ENCODE results near the gene ZNF638. TPM values are rescaled to one million over a fixed set of nuclear protein-coding genes. Genes with fewer than 3 reads are reported as not detected.

Gene ZNF638
- polyA plus RNA-seq, 1 donor: 137 TPM

- DNase-seq: no peak
- Histone ChIP-seq H3K27ac (ENCODE audit: low read length) (no peak overlapping the region), H3K36me3 (ENCODE audit: control insufficient read depth, insufficient read depth, low read length) (no peaks in the 10 kb centered on the region), H3K4me1 (ENCODE audit: control insufficient read depth, insufficient read depth, low read length) (peaks cover 5% of the 10 kb centered on the region), H3K27me3 (ENCODE audit: control insufficient read depth, insufficient read depth, low read length) (peaks cover 32% of the 10 kb centered on the region), H3K4me3 (ENCODE audit: low read length) (no peak overlapping the region), H3K9me3 (ENCODE audit: control insufficient read depth, low read depth, low read length) (peaks cover 11% of the 10 kb centered on the region)
- WGBS (ENCODE audit: insufficient coverage, low lambda C conversion rate): no CpG with 5 or more reads among the region's 6 CpGs
These were observed 128.5 kb downstream of the ZNF638 start for GRCh38 chr2:71460056-71460455.

- no peaks in the 10 kb centered on the region for H3K36me3 ChIP-seq (ENCODE audit: control insufficient read depth, insufficient read depth, low read length)
- WGBS (ENCODE audit: insufficient coverage, low lambda C conversion rate): no CpG with 5 or more reads among the region's 9 CpGs
- H3K9me3 ChIP-seq (ENCODE audit: control insufficient read depth, low read depth, low read length): peaks cover 11% of the 10 kb centered on the region
- H3K27ac ChIP-seq (ENCODE audit: low read length): no peak overlapping the region
- peaks cover 5% of the 10 kb centered on the region for H3K4me1 ChIP-seq (ENCODE audit: control insufficient read depth, insufficient read depth, low read length)
- no peak for DNase-seq
- H3K27me3 ChIP-seq (ENCODE audit: control insufficient read depth, insufficient read depth, low read length): peaks cover 32% of the 10 kb centered on the region
- no peak overlapping the region for H3K4me3 ChIP-seq (ENCODE audit: low read length)
These were observed 129.2 kb downstream of the ZNF638 start for GRCh38 chr2:71460595-71461303.

GRCh38 chr2:71461304-71461671 lies 129.7 kb downstream of the ZNF638 start:
- H3K9me3 ChIP-seq (ENCODE audit: control insufficient read depth, low read depth, low read length): peaks cover 13% of the 10 kb centered on the region
- H3K4me1 ChIP-seq (ENCODE audit: control insufficient read depth, insufficient read depth, low read length): peaks cover 4% of the 10 kb centered on the region
- H3K27me3 ChIP-seq (ENCODE audit: control insufficient read depth, insufficient read depth, low read length): peaks cover 35% of the 10 kb centered on the region
- H3K36me3 ChIP-seq (ENCODE audit: control insufficient read depth, insufficient read depth, low read length): no peaks in the 10 kb centered on the region
- H3K27ac ChIP-seq (ENCODE audit: low read length): no peak overlapping the region
- no CpG with 5 or more reads among the region's 5 CpGs for WGBS (ENCODE audit: insufficient coverage, low lambda C conversion rate)
- DNase-seq: no peak
- no peak overlapping the region for H3K4me3 ChIP-seq (ENCODE audit: low read length)

GRCh38 chr2:71462056-71462605 lies 130.5 kb downstream of the ZNF638 start:
- no peak overlapping the region for H3K27ac ChIP-seq (ENCODE audit: low read length)
- no CpG with 5 or more reads among the region's 8 CpGs for WGBS (ENCODE audit: insufficient coverage, low lambda C conversion rate)
- peaks cover 15% of the 10 kb centered on the region for H3K9me3 ChIP-seq (ENCODE audit: control insufficient read depth, low read depth, low read length)
- no peaks in the 10 kb centered on the region for H3K4me1 ChIP-seq (ENCODE audit: control insufficient read depth, insufficient read depth, low read length)
- H3K27me3 ChIP-seq (ENCODE audit: control insufficient read depth, insufficient read depth, low read length): peaks cover 43% of the 10 kb centered on the region
- DNase-seq: no peak
- no peak overlapping the region for H3K4me3 ChIP-seq (ENCODE audit: low read length)
- H3K36me3 ChIP-seq (ENCODE audit: control insufficient read depth, insufficient read depth, low read length): no peaks in the 10 kb centered on the region

GRCh38 chr2:71462641-71463341 lies 131.2 kb downstream of the ZNF638 start:
- Histone ChIP-seq H3K4me3 (ENCODE audit: low read length) (no peak overlapping the region), H3K9me3 (ENCODE audit: control insufficient read depth, low read depth, low read length) (peaks cover 15% of the 10 kb centered on the region), H3K36me3 (ENCODE audit: control insufficient read depth, insufficient read depth, low read length) (no peaks in the 10 kb centered on the region), H3K27me3 (ENCODE audit: control insufficient read depth, insufficient read depth, low read length) (peaks cover 50% of the 10 kb centered on the region), H3K4me1 (ENCODE audit: control insufficient read depth, insufficient read depth, low read length) (no peaks in the 10 kb centered on the region), H3K27ac (ENCODE audit: low read length) (no peak overlapping the region)
- no peak for DNase-seq
- WGBS (ENCODE audit: insufficient coverage, low lambda C conversion rate): no CpG with 5 or more reads among the region's 5 CpGs

- no peak overlapping the region for H3K4me3 ChIP-seq (ENCODE audit: low read length)
- peaks cover 55% of the 10 kb centered on the region for H3K27me3 ChIP-seq (ENCODE audit: control insufficient read depth, insufficient read depth, low read length)
- H3K9me3 ChIP-seq (ENCODE audit: control insufficient read depth, low read depth, low read length): peaks cover 15% of the 10 kb centered on the region
- H3K4me1 ChIP-seq (ENCODE audit: control insufficient read depth, insufficient read depth, low read length): no peaks in the 10 kb centered on the region
- no peak for DNase-seq
- no peaks in the 10 kb centered on the region for H3K36me3 ChIP-seq (ENCODE audit: control insufficient read depth, insufficient read depth, low read length)
- no peak overlapping the region for H3K27ac ChIP-seq (ENCODE audit: low read length)
- WGBS (ENCODE audit: insufficient coverage, low lambda C conversion rate): no CpG with 5 or more reads among the region's 7 CpGs
These were observed 131.7 kb downstream of the ZNF638 start for GRCh38 chr2:71463342-71463654.

GRCh38 chr2:71464389-71464788 lies 132.8 kb downstream of the ZNF638 start:
- 100% methylated on average over 1 of the region's 6 CpGs for WGBS (ENCODE audit: insufficient coverage, low lambda C conversion rate)
- H3K27me3 ChIP-seq (ENCODE audit: control insufficient read depth, insufficient read depth, low read length): peaks cover 66% of the 10 kb centered on the region

GRCh38 chr2:71465356-71465755 lies 133.8 kb downstream of the ZNF638 start:
- Histone ChIP-seq H3K36me3 (ENCODE audit: control insufficient read depth, insufficient read depth, low read length) (no peaks in the 10 kb centered on the region), H3K27ac (ENCODE audit: low read length) (no peak overlapping the region), H3K27me3 (ENCODE audit: control insufficient read depth, insufficient read depth, low read length) (peaks cover 70% of the 10 kb centered on the region), H3K4me1 (ENCODE audit: control insufficient read depth, insufficient read depth, low read length) (no peaks in the 10 kb centered on the region), H3K9me3 (ENCODE audit: control insufficient read depth, low read depth, low read length) (peaks cover 15% of the 10 kb centered on the region), H3K4me3 (ENCODE audit: low read length) (no peak overlapping the region)
- DNase-seq: no peak
- WGBS (ENCODE audit: insufficient coverage, low lambda C conversion rate): no CpG with 5 or more reads among the region's 11 CpGs

More at GRCh38 chr2:71464389-71464788, 132.8 kb downstream of the ZNF638 start:
- DNase-seq: no peak
- Histone ChIP-seq H3K4me3 (ENCODE audit: low read length) (no peak overlapping the region), H3K4me1 (ENCODE audit: control insufficient read depth, insufficient read depth, low read length) (no peaks in the 10 kb centered on the region), H3K27ac (ENCODE audit: low read length) (no peak overlapping the region), H3K36me3 (ENCODE audit: control insufficient read depth, insufficient read depth, low read length) (no peaks in the 10 kb centered on the region), H3K9me3 (ENCODE audit: control insufficient read depth, low read depth, low read length) (peaks cover 15% of the 10 kb centered on the region)

GRCh38 chr2:71465961-71466300 lies 134.3 kb downstream of the ZNF638 start:
- H3K36me3 ChIP-seq (ENCODE audit: control insufficient read depth, insufficient read depth, low read length): no peaks in the 10 kb centered on the region
- H3K27ac ChIP-seq (ENCODE audit: low read length): no peak overlapping the region
- peaks cover 15% of the 10 kb centered on the region for H3K9me3 ChIP-seq (ENCODE audit: control insufficient read depth, low read depth, low read length)
- DNase-seq: no peak
- H3K27me3 ChIP-seq (ENCODE audit: control insufficient read depth, insufficient read depth, low read length): peaks cover 70% of the 10 kb centered on the region
- no peak overlapping the region for H3K4me3 ChIP-seq (ENCODE audit: low read length)
- 0% methylated on average over 1 of the region's 23 CpGs for WGBS (ENCODE audit: insufficient coverage, low lambda C conversion rate)
- H3K4me1 ChIP-seq (ENCODE audit: control insufficient read depth, insufficient read depth, low read length): no peaks in the 10 kb centered on the region

GRCh38 chr2:71466301-71467179 lies 135.0 kb downstream of the ZNF638 start:
- Histone ChIP-seq H3K27ac (ENCODE audit: low read length) (no peak overlapping the region), H3K4me1 (ENCODE audit: control insufficient read depth, insufficient read depth, low read length) (no peaks in the 10 kb centered on the region), H3K9me3 (ENCODE audit: control insufficient read depth, low read depth, low read length) (peaks cover 15% of the 10 kb centered on the region), H3K36me3 (ENCODE audit: control insufficient read depth, insufficient read depth, low read length) (no peaks in the 10 kb centered on the region), H3K4me3 (ENCODE audit: low read length) (peak overlapping the region; percentile 45), H3K27me3 (ENCODE audit: control insufficient read depth, insufficient read depth, low read length) (peaks cover 70% of the 10 kb centered on the region)
- WGBS (ENCODE audit: insufficient coverage, low lambda C conversion rate): no CpG with 5 or more reads among the region's 78 CpGs
- peak in 1 of 2 donors; percentile 34 for DNase-seq
